Bronchial epithelial cell (primary cell): Measurements from ENCODE around the gene ZCCHC24. TPM values are rescaled to one million over a fixed set of nuclear protein-coding genes. Genes with fewer than 3 reads are reported as not detected.

Experiments used
- DNase-seq: peaks from one replicate; pipeline ENCODE4 v3.0.0-alpha.2; 2010; ENCODE audit warnings: low read depth
- FAIRE-seq: peaks from 2 replicates; lab custom pipeline; 2011; peaks lifted over from hg19 to GRCh38; lab: Jason Lieb, UNC
- H3K27me3 ChIP-seq: 2 replicates; pipeline ENCODE4 v1.5.1; 2011; ENCODE audit warnings: low read length; ENCODE audit not compliant: control insufficient read depth, insufficient read depth
- H3K36me3 ChIP-seq: 2 replicates; pipeline ENCODE4 v1.5.1; 2011; ENCODE audit warnings: low read length; ENCODE audit not compliant: control insufficient read depth, insufficient read depth
- H3K4me3 ChIP-seq: 2 replicates; pipeline ENCODE4 v1.5.1; 2011; ENCODE audit warnings: mild to moderate bottlenecking, low read depth, low read length, control low read depth
- CTCF ChIP-seq: IDR thresholded peaks from 2 replicates; pipeline ENCODE4 v1.5.1; 2011; ENCODE audit warnings: mild to moderate bottlenecking, moderate library complexity, low read length, control low read depth, inconsistent platforms; ENCODE audit not compliant: insufficient read depth, severe bottlenecking
- total RNA-seq: library from RNA; depleted of rRNA; stranded (reverse); fragments of >200 nt; gene quantifications from 2 replicates; pipeline ENCODE4 v1.2.1, GENCODE V29; 2014

Gene ZCCHC24
- total RNA-seq, 1 donor from 2014 or later: 0.53 TPM

GRCh38 chr10:79483948-79484347 is 38.5 kb upstream of the ZCCHC24 start:
- Histone ChIP-seq H3K4me3 (no peak overlapping the region), H3K27me3 (no peaks in the 10 kb centered on the region), H3K36me3 (no peaks in the 10 kb centered on the region)
- no peak for TF ChIP-seq CTCF
- DNase-seq (no peak), FAIRE-seq (no peak)

GRCh38 chr10:79483299-79483698 is 37.9 kb upstream of the ZCCHC24 start:
- TF ChIP-seq CTCF: no peak
- Histone ChIP-seq H3K36me3 (no peaks in the 10 kb centered on the region), H3K4me3 (no peak overlapping the region), H3K27me3 (no peaks in the 10 kb centered on the region)
- FAIRE-seq (no peak), DNase-seq (no peak)

GRCh38 chr10:79482741-79483140 is 37.3 kb upstream of the ZCCHC24 start:
- no peaks in the 10 kb centered on the region for H3K36me3 ChIP-seq
- H3K4me3 ChIP-seq: no peak overlapping the region
- FAIRE-seq (no peak), DNase-seq (no peak)
- TF ChIP-seq CTCF: no peak
- H3K27me3 ChIP-seq: no peaks in the 10 kb centered on the region

GRCh38 chr10:79482304-79482703 is 36.9 kb upstream of the ZCCHC24 start:
- no peak overlapping the region for H3K4me3 ChIP-seq
- H3K36me3 ChIP-seq: no peaks in the 10 kb centered on the region
- TF ChIP-seq CTCF: no peak
- FAIRE-seq: no peak
- no peaks in the 10 kb centered on the region for H3K27me3 ChIP-seq
- DNase-seq: no peak

GRCh38 chr10:79479283-79479909 is 34.0 kb upstream of the ZCCHC24 start:
- FAIRE-seq (no peak), DNase-seq (no peak)
- peaks cover 2% of the 10 kb centered on the region for H3K27me3 ChIP-seq
- H3K4me3 ChIP-seq: no peak overlapping the region
- TF ChIP-seq CTCF: no peak
- no peaks in the 10 kb centered on the region for H3K36me3 ChIP-seq

GRCh38 chr10:79477456-79477855 is 32.0 kb upstream of the ZCCHC24 start:
- FAIRE-seq (no peak), DNase-seq (peak; percentile 20)
- no peaks in the 10 kb centered on the region for H3K36me3 ChIP-seq
- H3K4me3 ChIP-seq: no peak overlapping the region
- TF ChIP-seq CTCF: no peak
- H3K27me3 ChIP-seq: peaks cover 4% of the 10 kb centered on the region
